ENCODE results near the gene ARRDC2. TPM values are rescaled to one million over a fixed set of nuclear protein-coding genes. Genes with fewer than 3 reads are reported as not detected.
A peak's percentile ranks its signal among the peaks of the same experiment; 100 is the strongest.

The ARRDC2 gene
- total and polyA plus RNA-seq, 2 experiments from 2014 or later: 3.9 to 5.5 TPM

DNA sequence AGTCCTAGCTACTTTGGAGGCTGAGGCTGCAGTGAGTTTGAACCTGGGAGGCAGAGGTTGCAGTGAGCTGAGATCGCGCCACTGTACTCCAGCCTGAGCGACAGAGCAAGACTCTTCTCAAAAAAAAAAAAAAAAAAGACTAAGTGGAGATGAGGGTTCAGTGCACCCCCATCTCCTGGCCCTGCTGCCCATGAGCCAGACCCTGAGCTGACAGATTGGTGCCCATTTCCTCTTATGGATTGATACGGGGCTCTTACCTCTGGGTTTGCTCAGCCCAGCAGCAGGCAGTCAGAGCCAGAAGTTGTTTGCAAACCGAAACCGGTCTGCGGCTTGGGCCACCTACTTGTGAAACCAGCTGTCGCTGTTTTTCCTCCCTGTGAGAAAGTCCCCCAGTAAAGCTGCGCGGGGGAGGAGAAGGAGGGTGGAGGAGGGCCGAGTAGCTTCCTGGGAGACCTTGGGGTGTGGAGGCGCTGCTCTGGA lies 36.9 kb downstream of the ARRDC2 start:
- Histone ChIP-seq H3K36me3 (replicated peaks; ENCODE audit: insufficient read depth, low read depth) (no peaks in the 10 kb centered on the region), H3K79me2 (no peaks in the 10 kb centered on the region), H3K27ac (no peak overlapping the region), H3K4me2 (peak overlapping the region; percentile 68), H3K27me3 (peaks cover 10% of the 10 kb centered on the region), H3K9me3 (ENCODE audit: low read depth) (no peaks in the 10 kb centered on the region), H3K4me3 (no peak overlapping the region), H4K20me1 (ENCODE audit: insufficient read depth, poor library complexity, severe bottlenecking) (no peaks in the 10 kb centered on the region), H3K9me2 (replicated peaks; ENCODE audit: insufficient read depth) (no peaks in the 10 kb centered on the region), H3K4me1 (ENCODE audit: insufficient read depth) (no peaks in the 10 kb centered on the region), H2AFZ (no peak overlapping the region)
- WGBS (ENCODE audit: low lambda C conversion rate, missing lambda C conversion rate): 38% methylated on average over 12 of the region's 12 CpGs
- DNase-seq (ENCODE audit: low spot score): peak; percentile 75
- TF ChIP-seq EZH2phosphoT487 (IDR thresholded peaks at IDR 0.05; ENCODE audit: low read depth, severe bottlenecking, unreplicated experiment) (no peak), EZH2 (IDR thresholded peaks at IDR 0.05; ENCODE audit: borderline replicate concordance) (no peak), CTCF (IDR thresholded peaks at IDR 0.05; ENCODE audit: poor library complexity) (no peak)

DNA sequence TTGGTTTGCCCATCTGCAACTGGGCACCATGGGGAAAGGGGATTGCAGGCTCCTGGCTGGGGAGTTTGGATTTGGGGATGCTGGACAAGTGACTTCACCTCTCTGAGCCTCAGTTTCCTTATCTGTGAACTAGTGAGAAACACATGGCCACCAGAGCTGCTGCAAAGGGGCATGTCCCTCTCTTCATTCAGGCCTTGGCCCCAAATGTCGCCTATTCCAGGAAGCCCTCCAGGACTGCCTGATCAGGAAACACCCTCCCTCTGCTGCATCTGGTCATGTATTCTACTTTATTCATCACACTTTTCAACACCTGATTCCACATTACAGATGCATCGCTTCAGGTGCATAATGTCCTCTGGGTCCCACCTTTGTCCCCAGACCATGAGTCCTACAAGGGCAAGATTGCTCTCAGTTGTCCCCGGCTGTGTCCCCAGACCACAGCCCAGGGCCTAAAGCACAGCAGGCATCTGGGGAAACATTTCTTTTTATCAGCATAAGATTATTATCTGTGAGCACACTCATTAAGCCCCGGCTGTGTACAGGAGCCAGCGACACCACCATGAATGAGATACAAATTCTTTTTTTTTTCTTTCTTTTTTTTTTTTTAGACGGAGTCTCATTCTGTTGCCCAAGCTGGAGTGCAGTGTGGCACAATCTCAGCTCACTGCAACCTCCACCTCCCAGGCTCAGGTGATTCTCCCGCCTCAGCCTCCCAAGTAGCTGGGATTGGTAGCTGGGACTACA lies 37.5 kb downstream of the ARRDC2 start:
- no peaks in the 10 kb centered on the region for H3K36me3 ChIP-seq (replicated peaks; ENCODE audit: insufficient read depth, low read depth)
- WGBS (ENCODE audit: low lambda C conversion rate, missing lambda C conversion rate): 81% methylated on average over 7 of the region's 7 CpGs
- H3K4me1 ChIP-seq (ENCODE audit: insufficient read depth): no peaks in the 10 kb centered on the region
- H3K27me3 ChIP-seq: peaks cover 10% of the 10 kb centered on the region
- H3K79me2 ChIP-seq: no peaks in the 10 kb centered on the region
- no peak overlapping the region for H2AFZ ChIP-seq
- TF ChIP-seq EZH2phosphoT487 (IDR thresholded peaks at IDR 0.05; ENCODE audit: low read depth, severe bottlenecking, unreplicated experiment): no peak
- H4K20me1 ChIP-seq (ENCODE audit: insufficient read depth, poor library complexity, severe bottlenecking): no peaks in the 10 kb centered on the region
- DNase-seq (ENCODE audit: low spot score): no peak
- peak overlapping the region; percentile 68 for H3K4me2 ChIP-seq
- no peaks in the 10 kb centered on the region for H3K9me3 ChIP-seq (ENCODE audit: low read depth)
- H3K27ac ChIP-seq: no peak overlapping the region
- H3K4me3 ChIP-seq: no peak overlapping the region
- H3K9me2 ChIP-seq (replicated peaks; ENCODE audit: insufficient read depth): no peaks in the 10 kb centered on the region

GRCh38 chr19:18046059-18046718 lies 38.2 kb downstream of the ARRDC2 start:
- Histone ChIP-seq H3K4me3 (no peak overlapping the region), H3K4me2 (no peak overlapping the region)

More at GRCh38 chr19:18046059-18046718, 38.2 kb downstream of the ARRDC2 start:
- DNase-seq (ENCODE audit: low spot score): no peak
- H3K27me3 ChIP-seq: peaks cover 7% of the 10 kb centered on the region
- no peaks in the 10 kb centered on the region for H3K9me3 ChIP-seq (ENCODE audit: low read depth)
- H3K4me1 ChIP-seq (ENCODE audit: insufficient read depth): no peaks in the 10 kb centered on the region
- H3K79me2 ChIP-seq: no peaks in the 10 kb centered on the region
- no peaks in the 10 kb centered on the region for H3K9me2 ChIP-seq (replicated peaks; ENCODE audit: insufficient read depth)
- no peaks in the 10 kb centered on the region for H4K20me1 ChIP-seq (ENCODE audit: insufficient read depth, poor library complexity, severe bottlenecking)
- 78% methylated on average over 14 of the region's 14 CpGs for WGBS (ENCODE audit: low lambda C conversion rate, missing lambda C conversion rate)
- no peaks in the 10 kb centered on the region for H3K36me3 ChIP-seq (replicated peaks; ENCODE audit: insufficient read depth, low read depth)
- no peak overlapping the region for H3K27ac ChIP-seq
- TF ChIP-seq EZH2phosphoT487 (IDR thresholded peaks at IDR 0.05; ENCODE audit: low read depth, severe bottlenecking, unreplicated experiment): no peak
- TF ChIP-seq CTCF (IDR thresholded peaks at IDR 0.05; ENCODE audit: poor library complexity): no peak
- no peak for TF ChIP-seq EZH2 (IDR thresholded peaks at IDR 0.05; ENCODE audit: borderline replicate concordance)
- no peak overlapping the region for H2AFZ ChIP-seq
